Neuronal stem cell (in vitro differentiated cells): ENCODE results near the gene ZP1. TPM values are rescaled to one million over a fixed set of nuclear protein-coding genes. Genes with fewer than 3 reads are reported as not detected.
A peak's percentile ranks its signal among the peaks of the same experiment; 100 is the strongest.

Experiments
- DNase-seq: peaks from one replicate; pipeline ENCODE4 v3.0.0-alpha.2; 2013; ENCODE audit warnings: low spot score
- H2AFZ ChIP-seq: one replicate; pipeline ENCODE4 v1.6.1; 2013; ENCODE audit warnings: mild to moderate bottlenecking, low read length, inconsistent platforms
- H2AK5ac ChIP-seq: 2 replicates; pipeline ENCODE4 v1.6.1; 2013; ENCODE audit warnings: low read depth, mild to moderate bottlenecking, inconsistent platforms, low read length, moderate library complexity, mixed read lengths
- H2BK120ac ChIP-seq: 2 replicates; pipeline ENCODE4 v1.6.1; 2013; ENCODE audit warnings: low read depth, mild to moderate bottlenecking, inconsistent platforms, low read length, moderate library complexity, mixed read lengths
- H2BK12ac ChIP-seq: one replicate; pipeline ENCODE4 v1.6.1; 2013; ENCODE audit warnings: low read length, inconsistent platforms
- H2BK15ac ChIP-seq: 2 replicates; pipeline ENCODE4 v1.6.1; 2013; ENCODE audit warnings: mild to moderate bottlenecking, low read length, inconsistent platforms, mixed read lengths
- H2BK5ac ChIP-seq: one replicate; pipeline ENCODE4 v1.6.1; 2013; ENCODE audit warnings: inconsistent platforms, mild to moderate bottlenecking, low read length, moderate library complexity
- H3K14ac ChIP-seq: one replicate; pipeline ENCODE4 v1.6.1; 2013; ENCODE audit warnings: low read length, inconsistent platforms
- H3K18ac ChIP-seq: 2 replicates; pipeline ENCODE4 v1.6.1; 2013; ENCODE audit warnings: low read length, inconsistent platforms
- H3K23ac ChIP-seq: 2 replicates; pipeline ENCODE4 v1.6.1; 2013; ENCODE audit warnings: low read depth, mild to moderate bottlenecking, mixed read lengths, low read length, inconsistent platforms; ENCODE audit not compliant: poor library complexity
- H3K27ac ChIP-seq: replicated peaks from 3 replicates; pipeline ENCODE4 v1.5.1; 2013; ENCODE audit warnings: low read length, inconsistent platforms
- H3K27me3 ChIP-seq, 3 experiments: 2 replicates each; pipeline ENCODE4 v1.6.1; 2013; ENCODE audit warnings: low read length in 3 of 3, mild to moderate bottlenecking in 2 of 3, inconsistent platforms in 1 of 3, low read depth in 1 of 3, mixed read lengths in 1 of 3, moderate library complexity in 1 of 3; ENCODE audit not compliant: control insufficient read depth in 3 of 3, insufficient read depth in 3 of 3
- H3K36me3 ChIP-seq, 2 donors: replicated peaks in 1 of 2; 2 replicates each; pipeline ENCODE4 v1.6.1; 2013; ENCODE audit warnings: low read length in 2 of 2; ENCODE audit not compliant: control insufficient read depth in 2 of 2, insufficient read depth in 2 of 2
- H3K4ac ChIP-seq: 2 replicates; pipeline ENCODE4 v1.6.1; 2013; ENCODE audit warnings: inconsistent platforms, mild to moderate bottlenecking, low read length, moderate library complexity
- H3K4me1 ChIP-seq, 2 donors: 1 replicate in 1 of 2; 2 replicates in 1 of 2; pipeline ENCODE4 v1.6.1; 2013; ENCODE audit warnings: low read length in 2 of 2, low read depth in 1 of 2; ENCODE audit not compliant: control insufficient read depth in 2 of 2, insufficient read depth in 1 of 2
- H3K4me2 ChIP-seq: one replicate; pipeline ENCODE4 v1.6.1; 2013; ENCODE audit warnings: mild to moderate bottlenecking, low read length, inconsistent platforms; ENCODE audit not compliant: insufficient read depth, poor library complexity, severe bottlenecking
- H3K4me3 ChIP-seq, 2 donors: 2 replicates each; pipeline ENCODE4 v1.5.1; 2013; ENCODE audit warnings: low read length in 2 of 2, mild to moderate bottlenecking in 2 of 2, inconsistent platforms in 1 of 2, moderate library complexity in 1 of 2
- H3K79me1 ChIP-seq: one replicate; pipeline ENCODE4 v1.6.1; 2013; ENCODE audit warnings: low read depth, mild to moderate bottlenecking, inconsistent platforms, low read length, moderate library complexity
- H3K9ac ChIP-seq: one replicate; pipeline ENCODE4 v1.6.1; 2013; ENCODE audit warnings: mild to moderate bottlenecking, low read depth, low read length, inconsistent platforms; ENCODE audit not compliant: poor library complexity
- H3K9me3 ChIP-seq, 2 donors: replicated peaks in 1 of 2; 2 replicates each; pipeline versions ENCODE3 to v1.6.1; 2013; ENCODE audit warnings: low read length in 2 of 2, mild to moderate bottlenecking in 2 of 2, inconsistent platforms in 1 of 2, low read depth in 1 of 2, mixed read lengths in 1 of 2, moderate library complexity in 1 of 2; ENCODE audit not compliant: control insufficient read depth in 2 of 2, insufficient read depth in 1 of 2
- H4K8ac ChIP-seq: one replicate; pipeline ENCODE4 v1.6.1; 2013; ENCODE audit warnings: low read depth, mild to moderate bottlenecking, inconsistent platforms, low read length, moderate library complexity
- H4K91ac ChIP-seq: one replicate; pipeline ENCODE4 v1.6.1; 2013; ENCODE audit warnings: low read length, low read depth, mild to moderate bottlenecking, inconsistent platforms; ENCODE audit not compliant: poor library complexity
- WGBS, 2 donors: extraction: QIAGEN DNeasy Blood & Tissue Kit; methylation state at CpG; one replicate each; pipeline ENCODE4 v1.1.7; 2013; ENCODE audit warnings: missing lambda C conversion rate in 2 of 2, mixed read lengths in 1 of 2; ENCODE audit not compliant: insufficient read length in 2 of 2, insufficient replicate concordance in 1 of 2; ENCODE audit errors: extremely low coverage in 2 of 2; 5-methylcytosine and 5-hydroxymethylcytosine counted together
- polyA plus RNA-seq, 2 experiments: library from polyadenylated mRNA; stranded (reverse); fragments of 200-250 nt; gene quantifications; one replicate each; pipeline ENCODE4 v1.2.3, GENCODE V29; 2013

ZP1 gene, protein sequence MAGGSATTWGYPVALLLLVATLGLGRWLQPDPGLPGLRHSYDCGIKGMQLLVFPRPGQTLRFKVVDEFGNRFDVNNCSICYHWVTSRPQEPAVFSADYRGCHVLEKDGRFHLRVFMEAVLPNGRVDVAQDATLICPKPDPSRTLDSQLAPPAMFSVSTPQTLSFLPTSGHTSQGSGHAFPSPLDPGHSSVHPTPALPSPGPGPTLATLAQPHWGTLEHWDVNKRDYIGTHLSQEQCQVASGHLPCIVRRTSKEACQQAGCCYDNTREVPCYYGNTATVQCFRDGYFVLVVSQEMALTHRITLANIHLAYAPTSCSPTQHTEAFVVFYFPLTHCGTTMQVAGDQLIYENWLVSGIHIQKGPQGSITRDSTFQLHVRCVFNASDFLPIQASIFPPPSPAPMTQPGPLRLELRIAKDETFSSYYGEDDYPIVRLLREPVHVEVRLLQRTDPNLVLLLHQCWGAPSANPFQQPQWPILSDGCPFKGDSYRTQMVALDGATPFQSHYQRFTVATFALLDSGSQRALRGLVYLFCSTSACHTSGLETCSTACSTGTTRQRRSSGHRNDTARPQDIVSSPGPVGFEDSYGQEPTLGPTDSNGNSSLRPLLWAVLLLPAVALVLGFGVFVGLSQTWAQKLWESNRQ
- polyA plus RNA-seq (2013, experiment 1 of 2): not detected
- polyA plus RNA-seq (2013, experiment 2 of 2): not detected

- Histone ChIP-seq H3K4me1 (no peaks in the 10 kb centered on the region), H2BK12ac (no peak within 1 kb of the TSS), H3K4me2 (no peak within 1 kb of the TSS), H3K23ac (peak within 1 kb of the TSS; percentile 69), H3K79me1 (no peaks in the 10 kb centered on the region), H2BK120ac (no peak within 1 kb of the TSS), H3K36me3 (no peaks in the 10 kb centered on the region), H3K27ac (no peak within 1 kb of the TSS), H2AK5ac (peak within 1 kb of the TSS; percentile 95), H3K9ac (no peak within 1 kb of the TSS), H4K91ac (no peak within 1 kb of the TSS), H2BK15ac (peak within 1 kb of the TSS; percentile 91), H3K27me3 (peaks cover 0 to 5% (median 0%) of the 10 kb centered on the region in 3 experiments), H2BK5ac (no peak within 1 kb of the TSS), H3K4me3 (peak within 1 kb of the TSS in 1 of 2 donors; percentile 41), H3K14ac (no peak within 1 kb of the TSS), H2AFZ (peak within 1 kb of the TSS; percentile 4), H3K9me3 (no peaks in the 10 kb centered on the region), H3K4ac (no peak within 1 kb of the TSS), H4K8ac (no peak within 1 kb of the TSS), H3K18ac (peak within 1 kb of the TSS; percentile 29)
- WGBS, 2 donors: no CpG with 5 or more reads among the region's 13 CpGs
- no peak for DNase-seq
These were observed at the start of gene ZP1 for GRCh38 chr11:60866911-60867870. Gene ZP1 (plus strand): TSS chr11:60867542. CDS start chr11:60867562, 20 bp downstream.

DNA sequence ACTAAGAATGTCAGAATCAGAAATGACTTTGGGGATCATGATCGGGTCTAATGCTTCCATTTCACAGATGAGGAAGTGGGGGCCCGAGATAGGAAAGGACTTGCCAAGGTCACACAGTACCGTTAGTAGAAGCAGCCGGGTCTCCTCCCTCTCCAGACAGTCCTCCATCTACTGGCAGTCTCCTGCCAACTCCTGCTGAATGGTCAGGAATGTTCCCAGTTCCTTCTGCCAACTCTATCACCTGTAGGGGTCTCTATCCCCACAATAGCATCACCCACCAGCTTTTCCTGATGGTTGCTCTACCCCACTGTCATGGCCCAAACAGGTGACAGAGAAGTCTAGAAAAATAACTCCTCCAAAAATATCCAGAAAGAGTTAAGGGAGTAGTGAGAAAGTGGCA is 49.3 kb upstream of the ZP1 start:
- no peak for DNase-seq
- Histone ChIP-seq H2AFZ (no peak overlapping the region), H3K4me1 (no peaks in the 10 kb centered on the region), H2BK120ac (no peak overlapping the region), H3K4ac (no peak overlapping the region), H3K23ac (no peak overlapping the region), H3K14ac (no peak overlapping the region), H2BK15ac (no peak overlapping the region), H3K36me3 (no peaks in the 10 kb centered on the region), H3K4me2 (no peak overlapping the region), H4K8ac (no peak overlapping the region), H2BK5ac (no peak overlapping the region), H3K18ac (no peak overlapping the region), H4K91ac (no peak overlapping the region), H3K9ac (no peak overlapping the region), H3K27me3 (peaks cover 0 to 3% (median 0%) of the 10 kb centered on the region in 3 experiments), H2BK12ac (no peak overlapping the region), H3K4me3 (no peak overlapping the region), H2AK5ac (no peak overlapping the region), H3K79me1 (no peaks in the 10 kb centered on the region), H3K9me3 (peaks cover 11 to 14% of the 10 kb centered on the region in 2 donors), H3K27ac (no peak overlapping the region)
- no CpG with 5 or more reads among the region's 4 CpGs for WGBS, 2 donors

DNA sequence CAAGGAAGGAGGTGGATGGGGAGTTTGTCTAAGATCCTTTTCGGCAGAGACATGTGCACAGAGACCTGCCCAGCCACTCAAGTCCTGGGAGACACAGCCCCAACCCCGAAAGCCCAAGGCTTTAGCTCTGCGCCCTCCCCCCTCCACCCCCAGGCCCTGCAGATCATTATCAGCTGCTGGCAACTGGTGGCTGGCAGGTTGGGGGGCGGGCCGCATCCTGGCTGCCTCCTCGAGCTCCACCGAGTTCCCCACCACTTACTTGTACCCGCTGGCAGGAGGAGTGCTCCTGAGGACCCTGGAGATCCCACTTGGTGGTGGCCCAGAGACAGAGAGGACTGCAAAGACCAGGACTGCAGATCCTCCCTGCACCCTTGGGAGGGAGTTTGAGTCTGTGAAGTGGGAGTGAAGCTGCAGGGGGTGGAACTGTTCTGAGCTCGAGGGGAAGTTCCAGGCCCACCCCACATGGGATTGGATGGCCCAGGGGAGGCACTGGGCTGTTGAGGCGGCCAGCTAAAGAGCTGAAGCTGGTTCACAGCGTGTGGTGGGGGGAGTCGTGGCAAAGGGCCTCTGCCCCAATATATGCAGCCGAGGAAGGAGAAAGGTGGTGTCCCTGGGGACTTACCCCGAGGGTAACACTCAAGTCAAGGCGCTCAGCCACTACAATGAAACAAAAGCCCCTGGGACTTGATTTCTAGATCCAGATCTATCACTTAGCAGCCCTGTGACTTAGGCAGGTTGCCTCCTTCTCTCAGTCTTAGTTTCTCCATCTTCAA is 45.3 kb upstream of the ZP1 start:
- no peak overlapping the region for H2BK12ac ChIP-seq
- peaks cover 0 to 10% (median 0%) of the 10 kb centered on the region in 3 experiments for H3K27me3 ChIP-seq
- H3K4me2 ChIP-seq: no peak overlapping the region
- H3K9me3 ChIP-seq: peaks cover 7% of the 10 kb centered on the region in 2 donors
- H3K79me1 ChIP-seq: no peaks in the 10 kb centered on the region
- peak overlapping the region; percentile 22 for H2AK5ac ChIP-seq
- H4K8ac ChIP-seq: no peak overlapping the region
- no peak overlapping the region for H2BK5ac ChIP-seq
- H3K4me1 ChIP-seq: no peaks in the 10 kb centered on the region
- no peak for DNase-seq
- no peak overlapping the region for H3K4ac ChIP-seq
- no peak overlapping the region for H2AFZ ChIP-seq
- H3K23ac ChIP-seq: no peak overlapping the region
- H2BK15ac ChIP-seq: no peak overlapping the region
- no peak overlapping the region for H3K4me3 ChIP-seq
- H4K91ac ChIP-seq: no peak overlapping the region
- no peak overlapping the region for H3K18ac ChIP-seq
- H2BK120ac ChIP-seq: no peak overlapping the region
- H3K27ac ChIP-seq: no peak overlapping the region
- no peaks in the 10 kb centered on the region for H3K36me3 ChIP-seq
- H3K14ac ChIP-seq: no peak overlapping the region
- no CpG with 5 or more reads among the region's 15 CpGs for WGBS, 2 donors
- H3K9ac ChIP-seq: no peak overlapping the region
